MM.1S (cell line): ENCODE results near the gene FRS3.

Source experiments
- DNase-seq: peaks from one replicate; pipeline ENCODE4 v3.0.0-alpha.2; 2015
- H2AFZ ChIP-seq: fragments of 300-600 bp; sonication (generic); 2 replicates; pipeline ENCODE4 v1.6.0; 2016; ENCODE audit warnings: antibody characterized with exemption, low read length
- H3F3A ChIP-seq: fragments of 300-600 bp; sonication (generic); 2 replicates; pipeline ENCODE4 v1.6.1; 2016; ENCODE audit warnings: mild to moderate bottlenecking, antibody characterized with exemption, low read length, moderate library complexity, mixed read lengths; ENCODE audit not compliant: insufficient read depth
- H3K27ac ChIP-seq: fragments of 300-600 bp; sonication (generic); 2 replicates; pipeline ENCODE4 v1.5.1; 2016; ENCODE audit warnings: mild to moderate bottlenecking, low read length
- H3K27me3 ChIP-seq: fragments of 300-600 bp; sonication (generic); replicated peaks from 2 replicates; pipeline ENCODE4 v1.6.0; 2016; ENCODE audit warnings: low read length; ENCODE audit not compliant: insufficient read depth
- H3K36me3 ChIP-seq: fragments of 300-600 bp; sonication (generic); replicated peaks from 2 replicates; pipeline ENCODE4 v1.6.1; 2016; ENCODE audit warnings: mild to moderate bottlenecking, low read length, mixed read lengths; ENCODE audit not compliant: insufficient read depth
- H3K4me1 ChIP-seq: fragments of 300-600 bp; sonication (generic); 2 replicates; pipeline ENCODE4 v1.6.1; 2016; ENCODE audit warnings: low read length, mixed read lengths
- H3K4me2 ChIP-seq: fragments of 300-600 bp; sonication (generic); 2 replicates; pipeline ENCODE4 v1.6.0; 2016; ENCODE audit warnings: low read depth, low read length
- H3K4me3 ChIP-seq: fragments of 300-600 bp; sonication (generic); 2 replicates; pipeline ENCODE4 v1.5.1; 2016; ENCODE audit warnings: low read length, mixed read lengths
- H3K79me2 ChIP-seq: fragments of 300-600 bp; sonication (generic); 2 replicates; pipeline ENCODE4 v1.6.1; 2016; ENCODE audit warnings: mixed run types, low read length, mixed read lengths
- H3K9ac ChIP-seq: fragments of 300-600 bp; sonication (generic); 2 replicates; pipeline ENCODE4 v1.6.1; 2016; ENCODE audit warnings: low read length, mixed read lengths
- H3K9me2 ChIP-seq: fragments of 300-600 bp; sonication (generic); replicated peaks from 2 replicates; pipeline ENCODE4 v1.6.1; 2016; ENCODE audit warnings: mild to moderate bottlenecking, low read length, mixed read lengths; ENCODE audit not compliant: insufficient read depth
- H3K9me3 ChIP-seq: fragments of 300-600 bp; sonication (generic); replicated peaks from 2 replicates; pipeline ENCODE4 v1.6.1; 2016; ENCODE audit warnings: mild to moderate bottlenecking, low read length, mixed read lengths; ENCODE audit not compliant: insufficient read depth
- H4K20me1 ChIP-seq: fragments of 300-600 bp; sonication (generic); 2 replicates; pipeline ENCODE4 v1.6.1; 2016; ENCODE audit warnings: mild to moderate bottlenecking, low read length, moderate library complexity, mixed read lengths; ENCODE audit not compliant: insufficient read depth
- EZH2 ChIP-seq: fragments of 300-600 bp; sonication (generic); optimal IDR thresholded peaks from 2 replicates; pipeline ENCODE3; 2017; ENCODE audit warnings: low read depth, mild to moderate bottlenecking, antibody characterized with exemption, low read length, mixed read lengths
- EZH2phosphoT487 ChIP-seq: fragments of 300-600 bp; sonication (generic); IDR thresholded peaks from 2 replicates; pipeline ENCODE4 v1.6.1; 2018; ENCODE audit warnings: antibody characterized with exemption, low read length
- TF ChIP-seq, protein P1 (sequence below): fragments of 300-600 bp; sonication (generic); IDR thresholded peaks from 2 replicates; pipeline ENCODE4 v1.5.1; 2016; ENCODE audit warnings: antibody characterized with exemption, low read length, mixed read lengths

The FRS3 gene

GRCh38 chr6:41778895-41779294, 805 bp downstream of the FRS3 start:
- no peak for DNase-seq
- Histone ChIP-seq H3K27me3 (peaks cover 29% of the 10 kb centered on the region), H3K27ac (no peak overlapping the region), H2AFZ (peak overlapping the region; percentile 58; the same call in 1 of the 2 replicates), H3K4me1 (peaks cover 5% of the 10 kb centered on the region; the same call in 1 of the 2 replicates), H3K9ac (peak overlapping the region; percentile 55; the same call in 1 of the 2 replicates), H3K4me3 (peak overlapping the region; percentile 69), H3K36me3 (no peaks in the 10 kb centered on the region), H4K20me1 (no peaks in the 10 kb centered on the region), H3K9me3 (no peaks in the 10 kb centered on the region), H3K4me2 (peak overlapping the region; percentile 72), H3K79me2 (no peaks in the 10 kb centered on the region), H3K9me2 (no peaks in the 10 kb centered on the region), H3F3A (no peaks in the 10 kb centered on the region)
- TF ChIP-seq EZH2phosphoT487 (no peak), EZH2 (no peak)
- TF ChIP-seq, protein P1, sequence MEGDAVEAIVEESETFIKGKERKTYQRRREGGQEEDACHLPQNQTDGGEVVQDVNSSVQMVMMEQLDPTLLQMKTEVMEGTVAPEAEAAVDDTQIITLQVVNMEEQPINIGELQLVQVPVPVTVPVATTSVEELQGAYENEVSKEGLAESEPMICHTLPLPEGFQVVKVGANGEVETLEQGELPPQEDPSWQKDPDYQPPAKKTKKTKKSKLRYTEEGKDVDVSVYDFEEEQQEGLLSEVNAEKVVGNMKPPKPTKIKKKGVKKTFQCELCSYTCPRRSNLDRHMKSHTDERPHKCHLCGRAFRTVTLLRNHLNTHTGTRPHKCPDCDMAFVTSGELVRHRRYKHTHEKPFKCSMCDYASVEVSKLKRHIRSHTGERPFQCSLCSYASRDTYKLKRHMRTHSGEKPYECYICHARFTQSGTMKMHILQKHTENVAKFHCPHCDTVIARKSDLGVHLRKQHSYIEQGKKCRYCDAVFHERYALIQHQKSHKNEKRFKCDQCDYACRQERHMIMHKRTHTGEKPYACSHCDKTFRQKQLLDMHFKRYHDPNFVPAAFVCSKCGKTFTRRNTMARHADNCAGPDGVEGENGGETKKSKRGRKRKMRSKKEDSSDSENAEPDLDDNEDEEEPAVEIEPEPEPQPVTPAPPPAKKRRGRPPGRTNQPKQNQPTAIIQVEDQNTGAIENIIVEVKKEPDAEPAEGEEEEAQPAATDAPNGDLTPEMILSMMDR = no peak

- Histone ChIP-seq H3K27me3 (peaks cover 17% of the 10 kb centered on the region), H3K36me3 (no peaks in the 10 kb centered on the region), H4K20me1 (no peaks in the 10 kb centered on the region), H3K79me2 (no peaks in the 10 kb centered on the region), H3K9ac (no peak overlapping the region), H3K4me3 (no peak overlapping the region), H3F3A (no peaks in the 10 kb centered on the region), H2AFZ (no peak overlapping the region), H3K9me2 (no peaks in the 10 kb centered on the region), H3K4me1 (peaks cover 5% of the 10 kb centered on the region; the same call in 1 of the 2 replicates), H3K27ac (no peak overlapping the region), H3K4me2 (no peak overlapping the region), H3K9me3 (no peaks in the 10 kb centered on the region)
- no peak for DNase-seq
- TF ChIP-seq EZH2 (no peak), EZH2phosphoT487 (no peak)
- TF ChIP-seq, protein P1 = no peak
Observed at GRCh38 chr6:41777551-41778285, 2.0 kb downstream of the FRS3 start.

DNA sequence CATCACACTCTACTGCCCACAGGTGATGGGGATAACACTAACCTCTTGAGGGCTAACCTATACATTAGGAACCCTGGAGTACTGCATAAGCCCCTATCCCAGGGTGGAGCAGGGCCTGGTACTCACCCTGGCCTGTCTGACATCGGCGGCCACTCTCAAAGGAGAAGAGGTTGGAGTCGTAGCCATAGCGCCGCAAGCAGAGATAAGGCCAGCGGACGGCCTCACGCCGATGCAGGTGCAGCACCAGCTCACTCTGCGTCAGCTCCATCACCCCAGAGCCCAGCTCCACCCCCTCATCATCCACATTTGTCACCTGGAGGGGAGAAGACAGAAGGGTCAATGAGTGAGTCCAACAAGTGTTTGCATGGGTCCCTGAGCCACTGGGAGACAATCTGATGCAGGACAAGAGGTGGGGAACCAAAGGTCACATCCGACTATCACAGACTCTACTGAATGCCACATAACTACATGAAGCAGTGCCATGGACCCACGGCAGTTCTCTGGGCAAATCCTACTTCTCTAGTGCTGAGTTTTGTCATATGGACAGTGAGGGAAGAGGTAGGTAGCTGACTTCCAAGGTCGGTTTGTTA, 4.3 kb downstream of the FRS3 start:
- Histone ChIP-seq H3K4me2 (no peak overlapping the region), H3K4me1 (peaks cover 5% of the 10 kb centered on the region; the same call in 1 of the 2 replicates), H3K27ac (no peak overlapping the region), H3K9me3 (no peaks in the 10 kb centered on the region), H3K9me2 (no peaks in the 10 kb centered on the region), H3K9ac (no peak overlapping the region), H3K79me2 (no peaks in the 10 kb centered on the region), H3K36me3 (no peaks in the 10 kb centered on the region), H3F3A (no peaks in the 10 kb centered on the region), H2AFZ (no peak overlapping the region), H4K20me1 (no peaks in the 10 kb centered on the region), H3K4me3 (no peak overlapping the region), H3K27me3 (no peaks in the 10 kb centered on the region)
- no peak for DNase-seq
- no peak for TF ChIP-seq EZH2phosphoT487
- TF ChIP-seq, protein P1 = no peak
